Measurements from ENCODE around the gene SAYSD1.

GRCh38 chr6:39054577-39055142 is 60.3 kb downstream of the SAYSD1 start:
- TF ChIP-seq CTCF (IDR thresholded peaks at IDR 0.05; ENCODE audit: insufficient read depth, low read length, poor library complexity, severe bottlenecking), result no peak
- no peak for TF ChIP-seq EZH2phosphoT487 (conservative IDR thresholded peaks at IDR 0.05; ENCODE audit: low read length)
